ENCODE data around the gene CLEC3B.

GRCh38 chr3:45026957-45027356 lies 854 bp downstream of the CLEC3B start:
- TF ChIP-seq POLR2A (IDR thresholded peaks at IDR 0.05): no peak
- no peak for TF ChIP-seq CTCF (IDR thresholded peaks at IDR 0.05)
- TF ChIP-seq EP300 (IDR thresholded peaks at IDR 0.05): no peak

Measured in ovary (tissue), 3 donors.